ENCODE measurements around the gene TSBP1.

DNA sequence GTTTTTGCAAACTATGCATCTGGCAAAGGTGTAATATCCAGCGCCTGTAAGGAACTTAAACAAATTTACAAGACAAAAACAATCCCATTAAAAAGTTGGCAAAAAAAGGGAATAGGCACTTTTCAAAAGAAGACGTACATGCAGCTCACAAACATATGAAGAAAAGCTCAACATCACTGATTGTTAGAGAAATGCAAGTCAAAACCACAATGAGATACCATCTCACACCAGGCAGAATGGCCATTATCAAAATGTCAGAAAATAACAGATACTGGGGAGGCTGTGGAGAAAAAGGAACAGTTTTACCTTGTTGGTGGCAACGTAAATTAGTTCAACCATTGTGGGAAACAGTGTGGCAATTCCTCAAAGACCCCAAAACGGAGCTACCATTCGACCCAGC, 54.2 kb downstream of the TSBP1 start:
- TF ChIP-seq POLR2AphosphoS5 (IDR thresholded peaks at IDR 0.05) (no peak), EP300 (IDR thresholded peaks at IDR 0.05) (no peak), POLR2A (IDR thresholded peaks at IDR 0.05) (no peak)
- TF ChIP-seq, protein P1, sequence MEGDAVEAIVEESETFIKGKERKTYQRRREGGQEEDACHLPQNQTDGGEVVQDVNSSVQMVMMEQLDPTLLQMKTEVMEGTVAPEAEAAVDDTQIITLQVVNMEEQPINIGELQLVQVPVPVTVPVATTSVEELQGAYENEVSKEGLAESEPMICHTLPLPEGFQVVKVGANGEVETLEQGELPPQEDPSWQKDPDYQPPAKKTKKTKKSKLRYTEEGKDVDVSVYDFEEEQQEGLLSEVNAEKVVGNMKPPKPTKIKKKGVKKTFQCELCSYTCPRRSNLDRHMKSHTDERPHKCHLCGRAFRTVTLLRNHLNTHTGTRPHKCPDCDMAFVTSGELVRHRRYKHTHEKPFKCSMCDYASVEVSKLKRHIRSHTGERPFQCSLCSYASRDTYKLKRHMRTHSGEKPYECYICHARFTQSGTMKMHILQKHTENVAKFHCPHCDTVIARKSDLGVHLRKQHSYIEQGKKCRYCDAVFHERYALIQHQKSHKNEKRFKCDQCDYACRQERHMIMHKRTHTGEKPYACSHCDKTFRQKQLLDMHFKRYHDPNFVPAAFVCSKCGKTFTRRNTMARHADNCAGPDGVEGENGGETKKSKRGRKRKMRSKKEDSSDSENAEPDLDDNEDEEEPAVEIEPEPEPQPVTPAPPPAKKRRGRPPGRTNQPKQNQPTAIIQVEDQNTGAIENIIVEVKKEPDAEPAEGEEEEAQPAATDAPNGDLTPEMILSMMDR (IDR thresholded peaks at IDR 0.05): no peak
